ENCODE measurements around the gene ADI1.
"Not testable (repeated sequence)": the region's sequence is repeated elsewhere in the genome, so short reads cannot be mapped to it uniquely, and the experiment has no call there.

Gene ADI1

GRCh38 chr2:3492475-3492787 is 26.9 kb downstream of the ADI1 start:
- DNase-seq, result not testable (repeated sequence)

GRCh38 chr2:3491716-3492474 is 27.4 kb downstream of the ADI1 start:
- DNase-seq, result no peak

DNA sequence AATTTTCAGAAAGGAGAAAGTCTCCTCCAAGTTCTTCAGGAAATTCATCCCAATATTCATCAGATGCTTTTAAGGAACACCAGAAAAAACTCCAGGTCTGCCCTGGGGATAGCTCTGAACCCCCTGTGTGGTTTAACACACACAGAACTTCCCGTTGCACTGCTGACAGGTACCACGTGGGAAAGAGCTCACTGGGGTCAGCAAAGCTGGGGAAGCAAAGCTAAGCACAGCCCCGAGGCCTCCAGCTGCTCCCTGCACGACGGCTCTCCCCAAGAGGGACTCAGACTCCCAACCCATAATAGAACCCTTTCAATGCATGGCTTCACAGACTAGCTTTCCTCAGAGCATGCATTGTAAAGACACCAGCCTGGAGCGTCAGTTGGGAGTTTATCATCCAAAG is 28.0 kb downstream of the ADI1 start:
- DNase-seq, result no peak

GRCh38 chr2:3490191-3491170 is 28.9 kb downstream of the ADI1 start:
- no peak for DNase-seq

- no peak for DNase-seq
These were observed 29.6 kb downstream of the ADI1 start for GRCh38 chr2:3489764-3490115.

GRCh38 chr2:3488855-3489763 is 30.2 kb downstream of the ADI1 start:
- no peak for DNase-seq

GRCh38 chr2:3488061-3488531 is 31.2 kb downstream of the ADI1 start:
- DNase-seq, result no peak

GRCh38 chr2:3487432-3487831 is 31.9 kb downstream of the ADI1 start:
- no peak for DNase-seq

DNA sequence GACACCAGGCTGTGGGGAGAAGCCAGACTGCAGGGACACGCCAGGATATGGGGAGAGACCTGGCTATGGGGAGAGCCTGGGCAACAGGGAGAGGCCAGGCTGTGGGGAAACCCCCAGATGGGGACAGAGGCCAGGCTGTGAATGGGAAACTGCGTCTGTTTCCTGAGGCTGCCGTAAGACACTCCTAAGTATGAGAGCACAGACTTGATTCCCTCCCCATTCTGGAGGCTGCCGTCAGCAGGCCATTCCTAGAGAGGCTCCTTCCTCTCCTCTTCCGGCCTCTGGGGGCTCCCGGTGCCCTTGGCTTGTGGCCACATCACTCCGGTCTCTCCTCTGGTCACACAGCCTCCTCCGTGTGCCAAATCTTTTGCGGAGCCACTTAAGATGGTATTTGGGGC is 32.3 kb downstream of the ADI1 start:
- DNase-seq, result no peak

- DNase-seq, result no peak
These were observed 33.0 kb downstream of the ADI1 start for GRCh38 chr2:3486047-3487027.

DNA sequence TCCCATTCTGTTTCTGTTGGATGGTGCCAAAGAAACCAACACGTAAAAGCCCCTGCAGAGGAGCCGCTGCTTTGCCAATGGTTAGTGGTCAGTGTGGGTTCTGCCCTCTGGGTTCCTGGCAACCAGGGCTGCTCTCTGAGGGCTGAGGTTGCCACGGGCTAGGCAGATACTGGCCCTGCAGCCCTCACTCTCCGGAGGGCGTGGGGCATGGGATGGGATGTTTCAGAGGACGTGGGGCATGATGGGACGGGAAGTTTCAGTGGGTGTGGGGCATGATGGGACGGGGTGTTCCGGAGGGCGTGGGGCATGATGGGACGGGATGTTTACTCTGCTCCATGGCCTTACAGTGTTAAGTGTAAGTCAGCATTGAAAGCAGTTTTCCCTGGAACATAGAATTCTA is 34.2 kb downstream of the ADI1 start:
- no peak for DNase-seq

GRCh38 chr2:3483986-3484960 is 35.1 kb downstream of the ADI1 start:
- DNase-seq, result no peak

DNA sequence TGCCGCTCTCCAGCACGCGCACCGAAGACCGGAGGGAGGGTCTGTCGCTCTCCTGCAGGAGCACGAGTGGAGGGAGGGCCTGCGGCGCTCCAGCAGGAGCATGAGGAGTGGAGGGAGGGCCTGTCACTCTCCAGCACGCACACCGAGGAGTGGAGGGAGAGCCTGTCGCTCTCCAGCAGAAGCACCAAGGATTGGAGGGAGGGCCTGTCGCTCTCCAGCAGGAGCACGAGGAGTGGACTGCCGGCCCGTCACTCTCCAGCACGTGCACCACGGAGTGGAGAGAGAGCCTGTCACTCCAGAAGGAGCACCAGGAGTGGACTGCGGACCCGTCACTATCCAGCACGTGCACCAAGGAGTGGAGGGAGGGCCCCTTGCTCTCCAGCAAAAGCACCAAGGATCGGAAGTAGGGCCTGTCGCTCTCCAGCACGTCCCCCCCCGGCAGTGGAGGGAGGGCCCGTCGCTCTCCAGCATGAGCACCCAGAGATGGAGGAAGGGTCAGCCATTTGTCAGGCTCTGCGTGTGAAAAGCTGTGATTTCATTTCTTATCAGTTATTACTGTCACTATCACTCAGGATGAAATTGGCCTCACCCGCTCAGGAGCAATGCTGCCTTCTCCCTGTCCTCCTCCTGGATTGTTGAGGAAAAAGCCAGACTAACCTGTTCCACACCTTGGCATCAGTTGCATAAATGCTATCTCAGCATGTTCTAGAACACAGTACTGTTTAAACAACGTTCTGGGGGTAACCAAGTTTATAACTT is 35.9 kb downstream of the ADI1 start:
- peak in 1 of 2 donors; percentile 51 for DNase-seq

DNA sequence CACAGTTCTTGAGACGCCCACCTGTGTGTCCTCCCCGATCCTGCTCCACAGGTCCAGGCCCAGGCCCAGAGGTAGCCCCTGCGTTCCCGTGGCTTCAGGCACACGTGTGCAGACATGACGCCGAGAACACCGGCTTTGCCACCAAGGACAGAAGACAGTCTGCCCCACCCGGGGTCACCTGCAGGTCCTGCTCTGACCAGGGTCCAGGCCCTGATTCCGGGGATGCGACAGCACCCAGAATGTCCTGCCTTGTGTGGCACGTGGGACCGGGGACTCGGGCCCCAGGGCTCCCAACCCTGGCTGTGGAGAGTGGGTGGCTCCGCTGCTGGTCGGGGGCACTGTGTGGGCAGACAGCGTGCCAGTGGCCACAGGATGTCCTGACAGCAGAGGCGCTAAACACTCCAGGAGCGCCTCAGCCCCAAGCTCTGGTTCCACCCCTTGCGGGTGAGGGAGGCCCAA is 36.9 kb downstream of the ADI1 start:
- DNase-seq, result no peak

GRCh38 chr2:3481736-3482362 is 37.5 kb downstream of the ADI1 start:
- no peak for DNase-seq

DNA sequence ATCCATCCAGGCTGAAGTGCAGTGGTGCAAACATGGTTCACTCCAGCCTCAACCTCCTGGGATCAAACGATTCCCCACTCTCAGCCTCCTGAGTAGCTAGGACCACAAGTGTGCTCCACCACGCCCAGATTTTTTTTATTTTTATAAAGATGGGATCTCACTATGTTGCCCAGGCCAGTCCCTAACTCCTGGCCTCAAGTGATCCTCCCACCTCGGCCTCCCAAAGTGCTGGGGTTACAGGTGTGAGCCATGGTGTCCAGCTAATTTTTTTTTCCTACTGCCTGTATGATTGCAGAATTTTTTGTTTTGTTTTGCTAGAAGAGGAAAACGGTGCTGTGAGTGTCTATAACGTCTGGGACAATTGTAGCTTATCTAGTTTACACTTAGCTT is 38.3 kb downstream of the ADI1 start:
- no peak for DNase-seq

- no peak for DNase-seq
These were observed 38.9 kb downstream of the ADI1 start for GRCh38 chr2:3480352-3481010.

Measured in hippocampal formation (tissue), 2 donors.